Measurements from ENCODE around the gene NRDE2. TPM values are rescaled to one million over a fixed set of nuclear protein-coding genes. Genes with fewer than 3 reads are reported as not detected.
A peak's percentile ranks its signal among the peaks of the same experiment; 100 is the strongest.

Gene NRDE2
- total RNA-seq, 4 donors from 2014 or later, result 7.5 to 18.3 (median 10.2) TPM

DNA sequence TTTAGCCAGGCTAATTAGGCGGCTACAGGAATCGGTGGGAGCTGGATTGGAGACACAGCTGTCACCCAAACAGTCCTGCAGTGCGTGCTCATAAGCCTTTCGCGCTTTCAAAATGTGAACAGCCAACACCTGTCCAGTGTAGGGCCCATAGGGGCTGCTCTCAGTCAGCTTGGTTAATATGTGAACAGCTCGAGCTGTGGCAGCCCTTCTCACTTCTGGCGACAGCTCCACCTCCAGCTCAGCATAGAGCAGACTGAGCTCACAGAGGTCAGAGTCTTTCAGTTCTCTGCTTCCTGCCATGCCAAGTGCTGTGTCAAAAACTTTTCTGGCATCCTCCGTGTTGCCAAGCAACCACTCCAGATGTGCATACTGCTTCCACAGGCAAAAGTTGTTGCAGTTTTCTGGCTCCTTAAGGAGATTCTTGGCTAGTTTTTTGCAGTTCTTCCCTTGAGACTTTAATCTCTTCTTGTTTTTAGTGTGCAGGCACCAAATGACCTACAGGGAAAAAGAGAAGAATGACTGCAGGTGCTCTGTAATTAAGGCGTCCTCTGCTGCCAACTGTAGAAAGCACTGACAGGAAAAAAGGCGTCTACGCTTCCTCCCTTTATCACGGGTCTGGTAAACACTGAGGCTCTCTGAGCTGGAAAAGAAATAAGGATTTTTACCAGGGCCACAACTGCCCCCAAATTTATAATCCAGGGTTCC is 42.9 kb downstream of the NRDE2 start:
- DNase-seq (ENCODE audit: low spot score in 2 of 2), result peak in 1 of 2 donors; percentile 64
- no peak for TF ChIP-seq POLR2A (IDR thresholded peaks at IDR 0.05)
- no peak for TF ChIP-seq CTCF (IDR thresholded peaks at IDR 0.05)
- intact Hi-C loops (cut with DNase I; ENCODE audit: low total_unique reads), result no loop called here
- 77 to 78% methylated on average over 12 of the region's 12 CpGs for WGBS, 2 donors
- no peak overlapping the region for H3K4me3 ChIP-seq (ENCODE audit: low read depth, poor library complexity, severe bottlenecking)

- peak in 1 of 2 donors; percentile 76 for DNase-seq (ENCODE audit: low spot score in 2 of 2)
- intact Hi-C loops (cut with DNase I; ENCODE audit: low total_unique reads), result no loop called here
- 80 to 84% methylated on average over 14 of the region's 14 CpGs for WGBS, 2 donors
- TF ChIP-seq CTCF (IDR thresholded peaks at IDR 0.05) (no peak), POLR2A (IDR thresholded peaks at IDR 0.05) (no peak)
- no peak overlapping the region for H3K4me3 ChIP-seq (ENCODE audit: low read depth, poor library complexity, severe bottlenecking)
These were observed 44.0 kb downstream of the NRDE2 start for GRCh38 chr14:90287791-90288190.

GRCh38 chr14:90281756-90282155 is 50.0 kb downstream of the NRDE2 start:
- TF ChIP-seq CTCF (IDR thresholded peaks at IDR 0.05), result no peak
- TF ChIP-seq POLR2A (IDR thresholded peaks at IDR 0.05), result no peak
- H3K4me3 ChIP-seq (ENCODE audit: low read depth, poor library complexity, severe bottlenecking), result no peak overlapping the region
- intact Hi-C loops (cut with DNase I; ENCODE audit: low total_unique reads), result no loop called here
- no peak for DNase-seq (ENCODE audit: low spot score in 2 of 2)

GRCh38 chr14:90281261-90281660 is 50.5 kb downstream of the NRDE2 start:
- intact Hi-C loops (cut with DNase I; ENCODE audit: low total_unique reads), result no loop called here
- WGBS, 2 donors, result 74 to 77% methylated on average over 8 of the region's 8 CpGs
- DNase-seq (ENCODE audit: low spot score in 2 of 2), result peak in 1 of 2 donors; percentile 25

GRCh38 chr14:90280096-90280495 is 51.6 kb downstream of the NRDE2 start:
- intact Hi-C loops (cut with DNase I; ENCODE audit: low total_unique reads), result no loop called here
- WGBS, 2 donors, result 97 to 98% methylated on average over 7 of the region's 7 CpGs
- no peak overlapping the region for H3K4me3 ChIP-seq (ENCODE audit: low read depth, poor library complexity, severe bottlenecking)
- no peak for TF ChIP-seq POLR2A (IDR thresholded peaks at IDR 0.05)
- no peak for TF ChIP-seq CTCF (IDR thresholded peaks at IDR 0.05)
- DNase-seq (ENCODE audit: low spot score in 2 of 2), result peak in 1 of 2 donors; percentile 2

More at GRCh38 chr14:90281261-90281660, 50.5 kb downstream of the NRDE2 start:
- TF ChIP-seq POLR2A (IDR thresholded peaks at IDR 0.05) (no peak), CTCF (IDR thresholded peaks at IDR 0.05) (no peak)
- no peak overlapping the region for H3K4me3 ChIP-seq (ENCODE audit: low read depth, poor library complexity, severe bottlenecking)
